ENCODE measurements around the gene GAREM1.
"Not testable (repeated sequence)": the region's sequence is repeated elsewhere in the genome, so short reads cannot be mapped to it uniquely, and the experiment has no call there.

GAREM1 gene

GRCh38 chr18:32371384-32371783 lies 99.3 kb downstream of the GAREM1 start:
- no peak for DNase-seq (ENCODE audit: low read depth)

GRCh38 chr18:32368991-32369390 lies 101.7 kb downstream of the GAREM1 start:
- DNase-seq (ENCODE audit: low read depth) = no peak

GRCh38 chr18:32368170-32368569 lies 102.5 kb downstream of the GAREM1 start:
- DNase-seq (ENCODE audit: low read depth) = peak; percentile 32

DNA sequence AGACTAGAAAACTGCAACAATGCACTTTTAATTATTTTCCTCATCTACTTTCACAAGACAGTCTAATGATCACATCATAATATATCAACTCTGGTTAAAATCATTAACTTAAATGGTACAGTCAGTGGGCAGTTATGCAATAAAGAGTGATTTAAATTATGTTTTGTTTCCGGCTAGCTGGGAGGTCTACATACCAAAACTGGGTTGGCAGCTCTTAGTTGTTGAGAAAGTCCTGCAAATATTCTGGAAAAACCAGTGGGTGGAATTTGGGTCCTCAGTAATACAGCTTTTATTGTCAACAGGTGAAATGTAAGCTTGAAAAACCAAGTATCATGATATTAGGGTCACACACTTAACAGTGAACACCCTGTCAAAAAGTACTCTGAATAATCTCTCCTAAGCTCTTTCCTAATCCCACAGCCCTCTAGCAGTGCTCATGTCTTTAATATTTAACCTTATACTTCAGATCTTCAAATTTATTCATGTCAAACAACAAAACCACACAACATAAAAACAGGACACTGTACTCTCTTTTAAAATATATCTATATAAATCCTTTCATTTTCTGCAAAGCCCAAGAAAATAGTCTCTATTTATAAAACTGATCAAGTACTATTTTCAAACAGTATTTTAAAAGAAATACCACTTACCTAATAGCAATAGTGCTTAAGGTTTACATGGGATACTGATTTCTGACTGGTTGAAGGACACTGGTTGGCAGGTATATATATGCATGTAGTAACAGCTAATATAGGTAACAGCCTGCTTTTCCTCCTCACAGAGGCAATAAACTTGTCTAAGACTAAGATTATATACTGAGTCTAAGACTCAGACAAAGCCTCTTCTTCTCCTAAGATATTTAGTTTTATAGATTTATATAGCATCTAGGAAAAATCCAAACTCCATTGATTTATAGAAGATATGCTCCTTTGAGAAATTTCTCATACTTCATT lies 103.8 kb downstream of the GAREM1 start:
- DNase-seq (ENCODE audit: low read depth) = peak; percentile 83

GRCh38 chr18:32362484-32362883 lies 108.2 kb downstream of the GAREM1 start:
- peak; percentile 93 for DNase-seq (ENCODE audit: low read depth)

DNA sequence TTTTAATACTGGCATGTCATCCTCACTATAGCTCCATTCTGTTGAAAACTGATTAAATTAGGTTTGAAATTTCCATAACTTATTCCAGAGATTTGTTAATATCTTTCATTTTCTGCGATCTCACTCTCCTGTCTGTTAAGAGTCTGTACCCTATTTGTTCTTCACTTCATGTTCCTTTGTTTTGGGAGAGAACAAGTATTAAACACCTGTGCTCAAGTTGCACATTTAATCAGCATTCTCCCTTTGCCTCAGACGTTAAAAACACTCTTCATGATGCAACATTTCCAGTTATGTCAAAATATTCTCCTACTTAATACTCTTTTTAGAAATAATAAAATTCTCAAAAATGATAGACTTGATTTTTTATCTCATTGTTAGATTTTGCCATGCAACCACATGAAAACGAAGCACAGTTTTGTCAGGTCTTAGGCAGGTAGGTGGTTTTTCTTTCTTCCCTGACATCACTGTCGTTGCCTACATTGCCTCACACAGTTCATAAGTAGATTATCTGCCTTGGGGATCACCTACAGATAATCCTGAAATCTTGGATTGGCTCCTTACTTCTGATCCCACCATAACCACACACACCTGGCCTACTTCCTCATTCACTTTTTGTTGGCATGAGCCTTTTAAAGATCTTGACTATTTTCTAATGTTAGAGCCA lies 109.9 kb downstream of the GAREM1 start:
- DNase-seq (ENCODE audit: low read depth) = peak; percentile 29

DNA sequence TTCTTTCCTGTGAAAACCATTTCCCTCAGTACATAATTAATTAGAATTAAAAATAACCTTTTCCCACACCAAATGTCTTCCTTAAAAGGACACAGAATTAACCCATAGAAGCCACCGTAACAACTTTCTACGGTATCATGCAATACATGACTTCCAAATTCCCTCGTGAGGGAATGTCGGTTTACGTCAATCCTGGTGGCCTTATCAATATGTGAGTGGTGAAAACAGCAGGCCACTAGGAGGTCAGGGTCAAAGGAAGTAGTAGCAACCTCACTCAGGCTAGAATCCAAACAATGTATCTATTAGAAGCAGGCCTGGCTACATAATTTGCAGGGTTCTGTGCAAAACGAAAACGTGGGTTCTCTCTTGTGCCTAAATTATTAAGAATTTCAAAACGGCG lies 112.2 kb downstream of the GAREM1 start:
- no peak for DNase-seq (ENCODE audit: low read depth)

DNA sequence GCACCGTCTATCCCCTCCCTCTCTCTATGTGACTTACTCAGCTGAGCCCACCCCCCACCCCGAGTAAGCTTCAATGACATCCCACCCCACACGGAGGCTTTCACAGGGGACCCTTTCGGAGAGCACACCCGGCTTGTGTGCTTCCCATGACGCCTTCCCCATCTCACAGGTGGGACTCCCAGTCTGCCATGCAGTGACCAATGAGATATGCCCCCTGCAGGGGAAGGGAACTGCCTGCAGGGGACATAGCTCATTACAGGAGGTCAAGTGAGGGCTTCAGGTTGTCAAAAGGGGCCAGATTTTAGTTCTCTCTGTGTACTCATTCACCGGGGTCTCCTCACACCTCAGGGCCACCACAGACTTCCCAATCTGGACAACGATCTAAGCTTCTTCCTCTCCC lies 112.6 kb downstream of the GAREM1 start:
- DNase-seq (ENCODE audit: low read depth) = no peak

- DNase-seq (ENCODE audit: low read depth) = peak; percentile 68
These were observed 114.8 kb downstream of the GAREM1 start for GRCh38 chr18:32355896-32356295.

- no peak for DNase-seq (ENCODE audit: low read depth)
These were observed 116.2 kb downstream of the GAREM1 start for GRCh38 chr18:32354518-32354917.

DNA sequence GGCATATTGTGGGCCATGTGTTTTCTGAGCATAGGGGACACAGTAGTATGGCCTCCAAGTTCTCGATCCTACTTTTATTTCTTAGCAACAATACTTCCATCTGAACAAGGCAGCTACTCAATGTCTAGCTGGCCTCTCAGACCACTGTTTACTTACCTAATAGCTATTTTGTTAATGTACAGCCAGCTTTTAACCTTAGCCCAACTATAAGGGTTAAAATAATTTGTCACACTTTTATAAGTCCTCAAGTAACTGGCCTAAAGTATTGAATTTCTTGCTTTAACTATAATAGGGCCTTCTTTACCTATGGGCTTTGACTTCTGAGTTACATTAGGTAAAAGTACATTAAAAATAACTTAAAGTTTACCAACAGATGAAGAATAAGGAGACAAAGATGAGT lies 117.4 kb downstream of the GAREM1 start:
- DNase-seq (ENCODE audit: low read depth) = no peak

GRCh38 chr18:32351032-32351431 lies 119.7 kb downstream of the GAREM1 start:
- peak; percentile 54 for DNase-seq (ENCODE audit: low read depth)

GRCh38 chr18:32349728-32350395 lies 120.8 kb downstream of the GAREM1 start:
- DNase-seq (ENCODE audit: low read depth) = peak; percentile 97

DNA sequence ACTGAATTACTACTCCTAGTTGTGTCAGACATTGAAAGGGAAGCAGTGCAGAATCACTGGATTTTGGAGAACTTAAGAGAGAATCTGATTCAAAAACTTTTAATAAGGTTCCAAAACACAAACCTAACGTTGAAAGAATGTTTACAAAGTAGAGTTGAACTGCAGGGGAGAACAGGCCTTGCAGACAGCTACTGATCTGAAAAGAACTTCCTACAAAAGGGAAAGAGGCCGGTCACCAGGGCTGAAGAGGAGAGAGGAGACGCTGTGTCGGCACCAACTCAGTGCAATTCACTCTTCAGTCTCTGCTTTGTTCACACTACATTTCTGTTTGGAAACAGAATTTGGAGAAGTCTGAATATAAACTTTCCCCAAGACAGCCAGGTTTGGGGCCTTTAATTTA lies 124.0 kb downstream of the GAREM1 start:
- DNase-seq (ENCODE audit: low read depth) = no peak

DNA sequence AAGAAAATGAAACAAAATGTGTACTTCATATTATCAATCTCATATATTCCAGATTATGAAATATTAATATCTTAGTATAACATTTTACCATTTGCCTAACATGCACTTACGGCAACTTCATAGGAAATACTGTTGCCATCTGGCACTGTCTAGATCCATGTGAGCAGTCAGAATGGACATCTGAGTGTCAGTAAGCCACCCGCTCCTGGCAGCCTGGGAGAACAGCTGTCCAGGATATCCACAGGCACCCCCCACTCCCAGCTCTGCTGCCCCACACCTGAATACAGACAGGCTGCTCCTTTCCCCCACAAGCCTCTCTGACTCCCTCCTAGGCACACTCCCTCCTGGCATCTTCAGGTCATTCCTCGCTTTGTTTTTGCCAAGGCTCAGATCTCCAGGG lies 127.0 kb downstream of the GAREM1 start:
- DNase-seq (ENCODE audit: low read depth) = no peak

DNA sequence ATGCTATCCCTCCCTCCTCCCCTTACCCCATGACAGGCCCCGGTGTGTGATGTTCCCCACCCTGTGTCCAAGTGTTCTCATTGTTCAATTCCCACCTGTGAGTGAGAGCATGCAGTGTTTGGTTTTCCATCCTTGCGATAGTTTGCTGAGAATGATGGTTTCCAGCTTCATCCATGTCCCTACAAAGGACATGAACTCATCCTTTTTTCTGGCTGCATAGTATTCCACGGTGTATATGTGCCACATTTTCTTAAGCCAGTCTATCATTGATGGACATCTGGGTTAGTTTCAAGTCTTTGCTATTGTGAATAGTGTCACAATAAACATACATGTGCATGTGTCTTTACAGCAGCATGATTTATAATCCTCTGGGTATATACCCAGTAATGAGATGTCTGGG lies 129.6 kb downstream of the GAREM1 start:
- DNase-seq (ENCODE audit: low read depth) = not testable (repeated sequence)

DNA sequence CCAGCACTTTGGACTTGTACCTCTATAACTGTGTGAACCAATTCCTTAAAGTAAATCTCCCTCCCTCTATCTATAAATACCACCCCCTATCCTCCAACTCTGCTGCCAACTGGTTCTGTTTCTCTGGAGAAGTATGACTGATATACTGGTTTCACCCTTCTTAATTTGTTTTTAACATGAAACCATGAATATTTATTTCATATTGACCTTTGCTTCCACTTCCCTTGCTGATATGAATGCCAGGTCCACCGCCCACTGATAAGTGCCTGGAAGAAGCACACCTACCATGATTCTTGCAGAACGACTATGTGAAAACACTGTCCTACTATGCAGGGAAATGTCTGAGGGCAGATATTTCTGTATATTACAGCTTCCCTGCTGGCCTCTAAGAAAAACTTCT lies 131.6 kb downstream of the GAREM1 start:
- DNase-seq (ENCODE audit: low read depth) = no peak

GRCh38 chr18:32337821-32338220 lies 132.9 kb downstream of the GAREM1 start:
- DNase-seq (ENCODE audit: low read depth) = no peak

DNA sequence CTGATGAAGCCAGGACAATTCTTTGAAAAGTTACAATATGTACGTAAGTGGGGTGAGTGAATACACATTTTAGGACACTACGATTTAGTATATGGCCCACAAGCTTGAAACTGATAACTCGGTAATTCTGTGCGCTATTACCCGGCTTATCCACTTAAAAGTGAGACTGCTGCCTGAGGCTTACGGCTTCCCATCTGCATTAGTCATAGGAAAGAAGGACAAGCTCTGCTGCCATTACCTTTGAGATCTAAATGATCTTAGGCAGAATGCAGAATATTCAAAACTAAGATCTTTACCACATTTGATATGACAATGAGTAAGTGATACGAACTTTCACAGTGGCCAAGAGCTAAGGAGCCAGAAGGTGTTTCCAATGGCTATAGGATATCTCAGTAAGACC lies 133.3 kb downstream of the GAREM1 start:
- DNase-seq (ENCODE audit: low read depth) = no peak

DNA sequence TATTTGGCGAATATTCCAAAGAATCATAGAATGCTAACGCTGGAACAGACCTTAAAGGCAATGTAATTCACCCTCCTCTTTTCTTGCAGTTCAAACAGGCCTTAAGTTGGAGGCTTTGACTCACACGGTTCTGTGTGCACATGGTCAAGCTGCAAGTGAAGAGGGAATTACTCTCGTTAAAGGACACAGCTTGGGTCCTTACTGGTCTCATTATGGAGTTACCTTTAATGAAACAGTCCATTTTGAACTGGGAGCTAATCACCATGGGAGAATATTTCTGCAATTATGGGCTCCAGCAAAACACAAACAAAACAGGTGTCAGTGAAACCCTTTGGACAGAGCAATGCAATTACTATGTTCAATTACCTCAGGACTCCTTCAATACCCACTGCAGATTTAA lies 135.5 kb downstream of the GAREM1 start:
- no peak for DNase-seq (ENCODE audit: low read depth)

DNA sequence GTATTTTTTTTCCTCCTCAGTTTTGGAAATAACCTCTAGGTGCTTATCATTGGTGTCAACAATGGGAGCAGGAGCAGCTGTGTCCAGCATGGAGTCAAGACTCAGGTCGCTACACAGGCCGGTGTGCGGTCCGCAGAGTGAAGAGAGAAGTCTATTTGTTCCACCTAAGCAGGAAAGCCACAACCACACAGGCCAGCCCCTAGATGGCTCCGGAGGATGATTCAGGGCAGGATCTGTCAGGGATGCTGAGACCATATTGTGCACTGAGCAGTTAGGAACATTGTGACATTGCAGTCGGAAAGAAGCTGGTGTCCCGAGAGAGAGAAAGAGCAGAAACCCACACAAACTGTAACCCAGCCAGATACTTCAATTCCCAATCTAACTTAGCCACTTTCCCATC lies 136.9 kb downstream of the GAREM1 start:
- DNase-seq (ENCODE audit: low read depth) = no peak

GRCh38 chr18:32332708-32333107 lies 138.0 kb downstream of the GAREM1 start:
- DNase-seq (ENCODE audit: low read depth) = no peak

DNA sequence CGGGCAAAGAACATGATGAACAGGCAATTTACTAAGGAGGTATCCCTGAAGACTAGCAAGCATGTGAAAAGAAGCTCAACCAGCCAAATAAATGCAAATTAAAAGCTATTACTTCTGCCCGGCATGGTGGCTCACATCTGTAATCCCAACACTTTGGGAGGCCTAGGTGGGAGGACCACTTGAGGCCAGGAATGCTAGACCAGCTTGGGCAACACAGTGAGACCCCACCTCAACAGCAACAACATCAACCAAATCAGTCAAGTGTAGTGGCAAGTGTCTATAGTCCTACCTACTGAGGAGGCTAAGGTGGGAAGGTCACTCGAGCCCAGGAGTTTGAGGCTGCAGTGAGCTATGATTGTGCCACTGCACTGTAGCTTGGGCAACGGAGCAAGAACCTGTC lies 141.7 kb downstream of the GAREM1 start:
- no peak for DNase-seq (ENCODE audit: low read depth)

All from amniotic epithelial cell (primary cell).